NCI-H2227 (cell line): ENCODE data around the gene NCEH1.

Experiments used
- DNase-seq: peaks from one replicate; lab custom pipeline; 2025; ENCODE audit not compliant: unreplicated experiment; lab: John Stamatoyannopoulos, UW

The NCEH1 gene

GRCh38 chr3:172591125-172591605, 119.7 kb downstream of the NCEH1 start:
- DNase-seq, result no peak

GRCh38 chr3:172586436-172586835, 124.4 kb downstream of the NCEH1 start:
- no peak for DNase-seq

- no peak for DNase-seq
Observed at GRCh38 chr3:172585954-172586353, 124.9 kb downstream of the NCEH1 start.

- no peak for DNase-seq
Observed at GRCh38 chr3:172582712-172583111, 128.2 kb downstream of the NCEH1 start.

DNA sequence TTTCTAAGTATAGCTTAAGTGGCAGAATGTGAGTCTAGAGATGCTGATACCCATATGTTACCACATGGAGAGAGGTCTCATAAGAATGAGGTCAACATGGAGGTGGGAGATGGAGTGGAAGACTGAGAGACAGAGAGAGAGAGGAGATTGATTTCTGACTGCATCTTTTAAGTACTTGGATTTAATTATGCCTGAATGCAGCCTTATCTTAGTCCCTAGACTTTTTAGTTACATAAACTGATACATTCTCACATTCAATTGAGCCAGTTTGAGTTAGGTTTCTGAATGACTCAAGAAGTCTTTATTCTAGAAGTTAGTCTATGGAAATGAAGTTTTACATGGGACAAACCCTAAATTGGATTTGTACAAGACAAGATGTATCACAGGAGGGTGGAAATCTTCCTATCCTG, 129.1 kb downstream of the NCEH1 start:
- no peak for DNase-seq

DNA sequence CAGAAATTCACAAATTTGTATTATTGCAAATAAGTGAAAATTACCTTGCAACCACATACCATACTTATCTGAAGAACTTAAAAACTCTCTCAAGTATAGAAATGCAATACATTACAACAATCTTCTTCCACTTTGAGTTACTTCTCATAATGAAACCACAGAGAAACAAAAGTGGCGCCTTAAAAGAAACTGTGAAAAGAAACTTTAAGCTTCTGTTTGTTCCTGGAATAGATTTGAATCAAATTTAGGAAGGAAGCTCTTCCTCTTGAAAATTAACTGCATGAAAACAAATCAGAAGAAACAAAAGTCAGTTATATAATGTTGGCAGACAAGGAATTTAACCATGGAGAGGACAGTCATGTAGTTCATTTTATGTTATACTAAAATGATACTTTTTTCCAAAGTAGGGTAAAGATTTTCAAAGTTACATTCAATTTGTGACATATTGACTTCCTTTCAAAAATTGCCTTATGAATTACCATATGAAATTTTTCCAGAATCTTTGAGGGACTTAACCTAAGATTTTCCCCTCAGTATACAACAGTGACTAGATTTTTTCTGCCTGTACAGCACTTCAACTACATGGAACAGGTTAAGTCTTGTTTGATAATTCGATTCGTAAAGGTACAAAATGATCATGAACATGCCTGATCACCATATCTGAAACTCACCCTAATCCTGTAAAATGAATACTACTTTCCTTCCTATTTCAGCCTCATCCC, 130.0 kb downstream of the NCEH1 start:
- no peak for DNase-seq
